PC-3 (cell line): ENCODE data around the gene EFCAB14. TPM values are rescaled to one million over a fixed set of nuclear protein-coding genes. Genes with fewer than 3 reads are reported as not detected.

Experiments used
- ATAC-seq: fragments of 200-7000 bp; cut with Tn5 transposase; 2 replicates; pipeline ENCODE4 v1.9.1; 2020; ENCODE audit warnings: mild to moderate bottlenecking, moderate library complexity
- BruUV-seq: library from RNA; stranded (reverse); fragments of 400-500 nt; replicated peaks from 2 replicates; lab custom pipeline; 2021; lab: Mats Ljungman, UMichigan
- CTCF ChIA-PET: fragments of 300-600 bp; sonication (Branson Sonifier 250); formaldehyde crosslinking; loops from one replicate; lab custom pipeline; 2022; ENCODE audit warnings: antibody characterized with exemption; lab: Charles Lee
- POLR2A ChIA-PET: fragments of 300-600 bp; sonication (Branson Sonifier 250); formaldehyde crosslinking; loops from one replicate; lab custom pipeline; 2022; ENCODE audit warnings: antibody characterized with exemption; ENCODE audit not compliant: unreplicated experiment; lab: Charles Lee
- DNase-seq: peaks from one replicate; pipeline ENCODE4 v3.0.0-alpha.2; 2015
- H2AFZ ChIP-seq: fragments of 300-600 bp; sonication (generic); 2 replicates; pipeline ENCODE4 v1.6.0; 2016; ENCODE audit warnings: antibody characterized with exemption, low read length
- H3F3A ChIP-seq: fragments of 300-600 bp; sonication (generic); one replicate; pipeline ENCODE4 v1.6.0; 2017; ENCODE audit warnings: antibody characterized with exemption, low read length, control low read depth, mild to moderate bottlenecking; ENCODE audit not compliant: unreplicated experiment
- H3K27ac ChIP-seq: fragments of 300-600 bp; sonication (generic); 2 replicates; pipeline ENCODE4 v1.5.1; 2016; ENCODE audit warnings: mild to moderate bottlenecking, low read length
- H3K27me3 ChIP-seq: fragments of 300-600 bp; sonication (generic); 2 replicates; pipeline ENCODE4 v1.6.1; 2016; ENCODE audit warnings: low read length, mixed read lengths
- H3K36me3 ChIP-seq: fragments of 300-600 bp; sonication (generic); 2 replicates; pipeline ENCODE4 v1.6.1; 2016; ENCODE audit warnings: low read depth, mixed run types, low read length, mixed read lengths
- H3K4me1 ChIP-seq: fragments of 300-600 bp; sonication (generic); 2 replicates; pipeline ENCODE4 v1.5.1; 2016; ENCODE audit warnings: low read length; ENCODE audit not compliant: insufficient read depth
- H3K4me2 ChIP-seq: fragments of 300-600 bp; sonication (generic); 2 replicates; pipeline ENCODE4 v1.6.0; 2016; ENCODE audit warnings: low read length
- H3K4me3 ChIP-seq: fragments of 300-600 bp; sonication (generic); 2 replicates; pipeline ENCODE4 v1.5.1; 2016; ENCODE audit warnings: mild to moderate bottlenecking, low read length, mixed read lengths
- H3K79me2 ChIP-seq: fragments of 300-600 bp; sonication (generic); 2 replicates; pipeline ENCODE4 v1.6.1; 2017; ENCODE audit warnings: low read length, mixed read lengths
- H3K9ac ChIP-seq: fragments of 300-600 bp; sonication (generic); 2 replicates; pipeline ENCODE4 v1.6.0; 2016; ENCODE audit warnings: mild to moderate bottlenecking, low read length
- H3K9me2 ChIP-seq: fragments of 300-600 bp; sonication (generic); replicated peaks from 2 replicates; pipeline ENCODE4 v1.6.1; 2016; ENCODE audit warnings: mixed run types, low read length, mixed read lengths
- H3K9me3 ChIP-seq: fragments of 300-600 bp; sonication (generic); 2 replicates; pipeline ENCODE4 v1.6.1; 2016; ENCODE audit warnings: low read length, mixed read lengths
- H4K20me1 ChIP-seq: fragments of 300-600 bp; sonication (generic); 2 replicates; pipeline ENCODE4 v1.6.1; 2016; ENCODE audit warnings: low read length, mixed read lengths
- CTCF ChIP-seq: fragments of 300-600 bp; sonication (generic); conservative IDR thresholded peaks from 2 replicates; pipeline ENCODE4 v1.5.1; 2017; ENCODE audit warnings: antibody characterized with exemption, low read depth, mild to moderate bottlenecking, low read length
- EZH2 ChIP-seq: fragments of 300-600 bp; sonication (generic); IDR thresholded peaks from one replicate; pipeline ENCODE4 v1.6.1; 2017; ENCODE audit warnings: antibody characterized with exemption, mild to moderate bottlenecking, low read length; ENCODE audit not compliant: unreplicated experiment
- EZH2phosphoT487 ChIP-seq: fragments of 300-600 bp; sonication (generic); IDR thresholded peaks from 2 replicates; pipeline ENCODE4 v1.6.1; 2018; ENCODE audit warnings: mild to moderate bottlenecking, antibody characterized with exemption, low read length, borderline replicate concordance
- intact Hi-C: fragments of 100-400 bp; cut with micrococcal nuclease; formaldehyde crosslinking; loops from 2 replicates; pipeline ENCODE4 v1.9.0; 2023
- total RNA-seq: library from RNA; depleted of rRNA; stranded (reverse); fragments of >200 nt; gene quantifications from 2 replicates; pipeline ENCODE4 v1.2.3, GENCODE V29; 2014

EFCAB14 gene
- total RNA-seq, 1 experiment from 2014 or later, result 45.7 TPM

GRCh38 chr1:46747683-46748288, 28.9 kb upstream of the EFCAB14 start:
- Histone ChIP-seq H3K4me3 (no peak overlapping the region), H4K20me1 (no peaks in the 10 kb centered on the region), H3F3A (no peaks in the 10 kb centered on the region), H3K27me3 (peaks cover 16% of the 10 kb centered on the region), H2AFZ (no peak overlapping the region), H3K79me2 (no peaks in the 10 kb centered on the region), H3K9ac (no peak overlapping the region), H3K4me1 (peaks cover 19% of the 10 kb centered on the region), H3K4me2 (no peak overlapping the region), H3K9me2 (no peaks in the 10 kb centered on the region), H3K27ac (no peak overlapping the region), H3K9me3 (no peaks in the 10 kb centered on the region), H3K36me3 (no peaks in the 10 kb centered on the region)
- no TSS peak for BruUV-seq
- ChIA-PET CTCF (interaction anchor here (1.1 kb wide), 1 partner anchor 10 kb away, joined by 3 read pairs; no protein-coding TSS in a partner anchor), POLR2A (no interaction called here)
- TF ChIP-seq CTCF, result peak; percentile 84
- no peak for TF ChIP-seq EZH2
- peak; percentile 78 for DNase-seq
- peak; percentile 99 for ATAC-seq
- intact Hi-C loops, result loop anchor here (1.0 to 10.0 kb wide), 3 partner anchors 243 to 428 kb away; no protein-coding TSS in a partner anchor

GRCh38 chr1:46742069-46742468, 23.2 kb upstream of the EFCAB14 start:
- CTCF ChIA-PET, result interaction anchor here (0.9 kb wide), 1 partner anchor 17 kb away, joined by 3 read pairs; no protein-coding TSS in a partner anchor

More at GRCh38 chr1:46742069-46742468, 23.2 kb upstream of the EFCAB14 start:
- DNase-seq (no peak), ATAC-seq (no peak)
- Histone ChIP-seq H2AFZ (no peak overlapping the region), H3F3A (no peaks in the 10 kb centered on the region), H3K27me3 (peaks cover 48% of the 10 kb centered on the region), H3K36me3 (no peaks in the 10 kb centered on the region), H3K9ac (no peak overlapping the region), H3K4me2 (no peak overlapping the region), H3K9me3 (no peaks in the 10 kb centered on the region), H3K79me2 (no peaks in the 10 kb centered on the region), H4K20me1 (no peaks in the 10 kb centered on the region), H3K4me3 (no peak overlapping the region), H3K9me2 (no peaks in the 10 kb centered on the region), H3K27ac (no peak overlapping the region), H3K4me1 (no peaks in the 10 kb centered on the region)
- BruUV-seq, result no TSS peak
- POLR2A ChIA-PET, result no interaction called here
- intact Hi-C loops, result loop anchor here (10.0 kb wide), 1 partner anchor 353 kb away; no protein-coding TSS in a partner anchor
- no peak for TF ChIP-seq EZH2
- TF ChIP-seq CTCF, result no peak
- no peak for TF ChIP-seq EZH2phosphoT487
